Heart left ventricle (tissue), 13 donors: Measurements from ENCODE around the gene TTC6.

Experiments used
- CTCF ChIP-seq, 12 donors: fragments of 200-600 bp; sonication (generic) in 4 of 12; IDR thresholded peaks; one replicate each; pipeline versions ENCODE4 v1.5.0 to v1.8.0; 2018 to 2022; ENCODE audit warnings: antibody characterized with exemption in 12 of 12, mild to moderate bottlenecking in 5 of 12
- POLR2A ChIP-seq, 2 donors: fragments of 450-650 bp; IDR thresholded peaks; one replicate each; pipeline ENCODE4 v1.6.1; 2017; ENCODE audit warnings: antibody characterized with exemption in 2 of 2, mild to moderate bottlenecking in 2 of 2, moderate library complexity in 2 of 2
- donor health status: ischemic (EF 13 %, LVEDD 7.1; RV severe dilation, severe dysfunction).
- donor health status: DM: no; HTN: yes; CAD: no.
- donor health status: DM: no; HTN: no; CAD: no.
- donor health status: ischemic (EF 25% LVEDD 6.9; RV normal size, moderate dysfunction).
- donor health status: ischemic (EF 25% LVEDD 5.7; RV mildly dilated, moderate dysfunction).
- donor health status: ischemic (EF 35%, LVEDD 5.7; RV mildly dilated, moderate dysfunction).
- donor health status: nonischemic (EF 11% LVEDD 7.7; RV severe dilation, severe dysfunction).
- donor health status: DM: yes; HTN: yes; CAD: no.
- donor health status: PGD.
- donor health status: ischemic (EF 29% LVEDD 5.4; RV normal size, mild dysfunction).
- donor health status: nonischemic (EF 23%, LVEDD 6.1; RV moderate dilation, normal function).

GRCh38 chr14:37592482-37593408 lies 2.7 kb upstream of the TTC6 start:
- TF ChIP-seq CTCF (IDR thresholded peaks at IDR 0.05) (no peak), POLR2A (IDR thresholded peaks at IDR 0.05) (no peak)
